Cortex of kidney (tissue), 1 donor: ENCODE results near the gene PUS1.
"Not testable (repeated sequence)": the region's sequence is repeated elsewhere in the genome, so short reads cannot be mapped to it uniquely, and the experiment has no call there.

Experiments used
- DNase-seq: peaks from one replicate; lab custom pipeline; 2025; lab: John Stamatoyannopoulos, UW

The PUS1 gene

DNA sequence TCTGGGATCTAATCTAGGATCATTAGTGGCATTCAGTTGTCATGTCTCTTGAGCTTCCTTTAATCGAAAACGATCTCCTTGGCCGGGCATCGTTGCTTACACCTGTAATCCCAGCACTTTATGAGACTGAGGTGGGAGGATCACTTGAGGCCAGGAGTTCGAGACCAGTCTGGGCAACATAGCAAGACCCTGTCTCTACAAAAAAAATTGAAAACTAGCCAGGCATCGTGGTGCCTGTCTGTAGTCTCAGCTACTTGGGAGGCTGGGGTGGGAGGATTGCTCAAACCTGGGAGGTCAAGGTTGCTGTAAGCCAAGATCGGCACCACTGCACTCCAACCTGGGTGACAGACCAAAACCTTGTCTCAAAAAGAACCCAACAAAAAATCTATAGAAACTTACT, 9.0 kb downstream of the PUS1 start:
- DNase-seq, result no peak

GRCh38 chr12:131939007-131939406, 9.9 kb downstream of the PUS1 start:
- DNase-seq, result no peak

- DNase-seq, result no peak
Observed at GRCh38 chr12:131940141-131940547, 11.1 kb downstream of the PUS1 start.

DNA sequence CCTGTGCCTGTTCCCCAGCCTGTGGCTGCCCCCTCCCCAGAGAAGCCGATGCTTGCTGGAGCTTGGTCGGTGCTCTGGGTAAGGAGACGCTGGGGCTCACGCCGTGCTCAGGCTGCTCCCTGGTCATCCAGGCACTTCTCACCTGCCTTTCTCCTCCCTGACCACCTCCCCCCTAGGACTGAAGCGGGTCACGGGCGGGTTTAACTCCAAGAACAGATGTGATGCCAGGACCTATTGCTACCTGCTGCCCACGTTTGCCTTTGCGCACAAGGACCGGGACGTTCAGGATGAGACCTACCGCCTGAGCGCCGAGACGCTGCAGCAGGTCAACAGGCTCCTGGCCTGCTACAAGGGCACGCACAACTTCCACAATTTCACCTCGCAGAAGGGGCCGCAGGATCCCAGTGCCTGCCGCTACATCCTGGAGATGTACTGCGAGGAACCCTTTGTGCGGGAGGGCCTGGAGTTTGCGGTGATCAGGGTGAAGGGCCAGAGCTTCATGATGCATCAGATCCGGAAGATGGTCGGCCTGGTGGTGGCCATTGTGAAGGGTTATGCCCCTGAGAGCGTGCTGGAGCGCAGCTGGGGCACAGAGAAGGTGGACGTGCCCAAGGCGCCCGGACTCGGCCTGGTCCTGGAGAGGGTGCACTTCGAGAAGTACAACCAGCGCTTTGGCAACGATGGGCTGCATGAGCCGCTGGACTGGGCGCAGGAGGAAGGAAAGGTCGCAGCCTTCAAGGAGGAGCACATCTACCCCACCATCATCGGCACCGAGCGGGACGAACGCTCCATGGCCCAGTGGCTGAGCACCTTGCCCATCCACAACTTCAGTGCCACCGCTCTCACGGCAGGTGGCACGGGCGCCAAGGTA, 12.3 kb downstream of the PUS1 start:
- DNase-seq, result no peak

- DNase-seq, result no peak
Observed at GRCh38 chr12:131941987-131942341, 12.9 kb downstream of the PUS1 start.

DNA sequence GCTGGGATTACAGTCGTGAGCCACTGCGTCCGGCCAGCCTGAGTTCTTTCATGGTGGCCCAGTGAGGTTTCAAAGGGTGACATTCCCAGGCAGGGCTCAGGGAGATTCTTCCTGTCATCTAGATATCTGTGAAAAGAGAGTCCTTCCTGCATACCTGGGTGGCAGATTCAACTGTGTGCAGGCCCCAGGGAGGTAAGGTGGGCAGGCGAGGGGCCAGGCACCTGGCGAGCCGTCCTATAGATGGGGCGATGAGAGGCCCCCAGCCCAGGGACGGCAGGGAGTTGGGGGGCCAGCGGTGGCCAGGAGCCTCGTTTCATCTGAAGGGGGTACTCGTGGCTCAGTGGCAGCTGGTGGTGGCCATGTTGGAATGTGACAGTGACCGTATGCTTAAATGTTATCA, 13.6 kb downstream of the PUS1 start:
- no peak for DNase-seq

DNA sequence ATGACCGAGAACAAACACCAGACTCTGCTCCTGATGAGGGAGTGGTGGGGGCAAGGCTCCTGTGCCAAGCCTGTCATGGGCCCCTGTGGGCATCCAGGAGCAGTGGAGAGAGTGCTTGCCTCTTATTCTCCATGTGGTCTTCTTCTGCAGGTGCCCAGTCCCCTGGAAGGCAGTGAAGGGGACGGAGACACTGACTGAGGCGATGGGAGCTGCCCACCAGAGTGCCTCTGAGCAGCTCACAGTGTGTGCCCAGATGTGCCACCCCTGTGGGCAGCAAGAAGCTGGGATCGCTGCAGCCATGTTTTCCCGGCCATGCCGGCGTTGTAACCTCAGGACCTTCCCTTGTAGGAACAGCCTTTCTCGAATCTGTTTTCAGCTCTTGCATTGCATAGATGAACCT, 14.3 kb downstream of the PUS1 start:
- DNase-seq, result no peak

DNA sequence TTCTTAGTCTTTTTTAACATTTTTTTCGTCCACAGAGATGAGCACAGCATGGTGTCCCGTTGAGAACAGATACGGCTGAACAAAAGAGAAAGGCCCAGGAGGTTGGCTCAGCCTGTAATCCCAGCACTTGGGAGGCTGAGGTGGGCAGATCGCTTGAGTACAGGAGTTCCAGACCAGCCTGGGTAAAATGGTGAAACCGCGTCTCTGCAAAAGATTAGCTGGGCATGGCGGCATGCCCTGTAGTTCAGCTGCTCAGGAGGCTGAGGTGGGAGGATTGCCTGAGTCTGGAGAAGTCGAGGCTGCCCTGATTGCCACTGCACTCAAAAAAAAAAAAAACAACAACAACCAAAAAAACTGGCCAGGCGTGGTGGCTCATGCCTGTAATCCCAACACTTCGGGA, 14.8 kb downstream of the PUS1 start:
- DNase-seq, result no peak

GRCh38 chr12:131944601-131945251, 15.7 kb downstream of the PUS1 start:
- DNase-seq, result no peak

- DNase-seq, result no peak
Observed at GRCh38 chr12:131946757-131947156, 17.7 kb downstream of the PUS1 start.

DNA sequence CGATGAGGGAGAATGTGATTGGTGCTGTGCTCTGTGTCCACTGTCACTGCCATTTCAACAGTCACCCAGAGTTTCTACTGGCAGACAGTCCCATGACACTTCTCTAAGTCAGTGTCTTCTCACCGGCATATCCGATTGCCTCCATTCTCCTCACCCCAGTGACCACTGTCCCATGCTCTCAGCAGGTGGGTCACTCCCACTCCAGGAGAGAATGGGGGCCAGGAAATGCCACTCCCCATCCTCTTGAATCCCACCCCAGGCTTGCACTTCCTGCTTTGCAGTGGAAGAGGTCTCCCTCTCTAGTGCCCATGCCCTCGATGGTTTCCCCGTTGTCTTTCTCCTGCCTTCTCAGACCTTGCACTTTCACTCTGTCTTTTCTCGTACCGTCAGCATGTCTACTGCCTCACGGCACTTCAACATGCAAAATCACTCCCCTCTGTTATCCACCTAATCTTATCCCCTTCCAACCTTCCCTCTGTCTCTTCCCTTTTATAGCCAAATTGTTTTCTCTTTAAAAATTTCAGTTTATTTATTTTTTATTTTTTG, 18.5 kb downstream of the PUS1 start:
- no peak for DNase-seq

- no peak for DNase-seq
Observed at GRCh38 chr12:131948166-131948712, 19.2 kb downstream of the PUS1 start.

DNA sequence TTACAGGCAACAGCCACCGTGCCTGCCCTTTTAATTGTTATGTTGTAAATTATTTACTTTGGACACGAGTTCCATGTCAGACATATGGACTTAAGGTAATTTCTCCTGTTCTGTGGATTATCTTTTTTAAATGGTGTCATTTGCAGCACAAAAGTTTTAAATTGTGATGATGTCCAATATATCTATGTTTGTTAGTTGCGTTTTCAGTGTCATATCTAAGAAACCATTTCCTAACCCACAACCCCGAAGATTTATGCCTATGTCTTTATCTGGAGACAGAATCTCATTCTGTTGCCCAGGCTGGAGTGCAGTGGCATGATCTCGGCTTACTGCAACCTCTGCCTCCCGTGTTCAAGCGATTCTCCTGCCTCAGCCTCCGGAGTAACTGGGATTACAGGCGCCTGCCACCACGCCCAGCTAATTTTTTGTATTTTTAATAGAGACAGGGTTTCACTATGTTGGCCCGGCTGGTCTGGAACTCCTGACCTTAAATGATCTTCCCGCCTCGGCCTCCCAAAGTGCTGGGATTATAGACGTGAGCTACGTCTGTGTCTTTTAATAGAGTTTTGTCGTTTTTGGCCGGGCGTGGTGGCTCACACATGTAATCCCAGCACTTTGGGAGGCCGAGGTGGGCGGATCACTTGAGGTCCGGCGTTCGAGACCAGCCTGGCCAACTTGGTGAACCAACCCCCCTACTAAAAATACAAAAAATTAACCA, 19.8 kb downstream of the PUS1 start:
- not testable (repeated sequence) for DNase-seq

DNA sequence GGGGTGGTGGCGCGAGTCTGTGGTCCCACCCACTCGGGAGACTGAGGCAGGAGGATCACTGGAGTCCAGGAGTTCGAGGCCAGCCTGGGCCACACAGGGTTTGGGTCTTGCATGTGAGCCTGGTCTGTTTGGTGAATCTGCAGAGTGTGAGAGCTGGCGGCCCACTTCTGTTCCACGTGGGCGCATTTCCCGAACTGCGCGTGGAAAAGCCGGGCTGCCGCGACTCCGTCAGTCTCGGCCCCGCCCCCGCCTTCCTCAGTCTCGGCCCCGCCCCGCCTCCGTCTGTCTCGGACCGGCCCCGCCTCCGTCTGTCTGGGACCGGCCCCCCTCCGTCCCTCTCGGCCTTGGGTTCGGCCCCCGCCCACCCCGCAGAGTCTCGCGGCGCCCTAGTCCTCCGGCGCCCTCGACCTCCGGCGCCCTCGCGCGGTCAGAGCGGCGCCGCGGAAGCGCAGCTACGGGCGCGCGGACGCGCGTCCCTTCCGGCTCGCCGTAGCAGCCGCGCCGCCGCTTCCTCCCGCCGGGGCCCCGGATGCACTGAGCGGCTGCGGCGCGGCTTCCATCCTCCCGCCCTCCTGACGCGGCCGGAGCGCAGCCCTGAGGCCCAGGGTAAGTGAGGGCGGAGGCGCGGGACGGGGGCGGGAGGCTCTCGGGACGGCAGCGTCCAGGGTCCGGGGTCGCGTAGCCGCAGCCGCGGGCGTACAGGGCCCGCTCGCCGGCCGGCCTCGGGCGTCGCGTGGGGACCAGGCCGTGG, 20.5 kb downstream of the PUS1 start, which contains the start of gene EP400:
Gene EP400, plus strand, starts transcription at position 512 of the 751 bp plus-strand sequence. CDS start 10,678 bp downstream, outside the sequence.
- no peak for DNase-seq

DNA sequence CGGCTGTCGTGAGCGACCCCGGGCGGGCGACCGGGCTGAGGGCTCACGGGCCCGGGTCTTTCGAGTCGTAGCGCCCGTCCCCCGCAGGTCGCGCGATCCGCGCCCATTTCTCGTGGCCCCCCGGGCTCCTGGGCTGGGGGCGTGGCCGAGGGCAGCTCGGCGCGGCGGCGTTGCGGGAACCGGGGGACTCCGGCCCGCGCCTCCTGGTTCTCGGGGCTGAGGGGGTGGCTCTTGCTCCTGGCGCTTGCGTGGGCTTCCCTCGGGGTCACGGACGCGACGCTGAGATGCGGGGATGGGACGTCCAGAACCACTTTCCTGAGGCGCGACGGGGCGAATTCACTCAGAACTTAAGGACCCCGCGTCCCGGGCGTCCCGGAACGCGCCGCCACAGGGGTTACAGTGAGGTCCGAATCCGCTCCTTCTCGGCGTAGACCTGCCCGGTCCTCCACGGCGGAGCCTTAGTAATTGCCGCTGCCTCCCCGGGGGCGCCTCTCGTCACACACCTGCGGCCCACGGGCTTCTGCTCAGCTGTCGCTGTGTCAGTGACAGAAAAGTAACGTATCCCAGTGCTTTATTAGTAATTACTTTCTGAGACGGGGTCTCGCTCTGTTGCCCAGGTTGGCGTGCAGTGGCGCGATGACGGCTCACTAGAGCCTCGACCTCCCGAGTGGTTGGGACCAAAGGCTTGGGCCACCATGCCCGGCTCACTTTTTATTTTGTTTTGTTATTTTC, 21.3 kb downstream of the PUS1 start:
- no peak for DNase-seq

DNA sequence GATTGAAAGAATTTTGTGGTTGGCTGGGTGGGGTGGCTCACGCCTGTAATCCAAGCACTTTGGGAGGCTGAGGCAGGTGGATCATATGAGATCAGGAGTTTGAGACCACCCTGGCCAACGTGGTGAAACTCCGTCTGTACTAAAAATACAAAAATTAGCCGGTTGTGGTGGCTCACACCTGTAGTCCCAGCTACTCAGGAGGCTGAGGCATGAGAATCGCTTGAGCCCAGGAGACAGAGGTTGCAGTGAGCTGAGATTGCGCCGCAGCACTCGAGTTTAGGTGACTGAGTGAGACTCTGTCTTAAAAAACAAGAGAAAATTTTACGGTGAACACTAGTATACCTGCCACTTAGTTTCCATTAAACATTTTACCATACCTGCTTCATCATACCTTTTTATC, 24.7 kb downstream of the PUS1 start:
- not testable (repeated sequence) for DNase-seq

DNA sequence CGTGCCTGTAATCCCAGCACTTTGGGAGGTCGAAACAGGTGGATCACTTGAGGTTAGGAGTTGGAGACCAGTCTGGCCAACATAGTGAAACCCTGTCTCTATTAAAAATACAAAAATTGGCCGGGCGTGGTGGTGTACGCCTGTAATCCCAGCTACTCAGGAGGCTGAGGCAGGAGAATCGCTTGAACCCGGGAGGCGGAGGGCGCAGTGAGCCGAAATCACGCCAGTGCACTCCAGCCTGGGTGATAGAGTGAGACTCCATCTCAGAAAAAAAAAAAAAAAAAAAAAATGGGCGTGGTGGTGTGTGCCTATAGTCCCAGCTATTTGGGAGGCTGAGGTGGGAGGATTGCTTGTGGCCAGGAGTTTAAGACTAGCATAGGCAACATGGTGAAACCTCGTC, 25.4 kb downstream of the PUS1 start:
- not testable (repeated sequence) for DNase-seq

GRCh38 chr12:131959116-131959515, 30.0 kb downstream of the PUS1 start:
- no peak for DNase-seq

GRCh38 chr12:131959641-131960589, 30.8 kb downstream of the PUS1 start:
- no peak for DNase-seq
